ENCODE measurements around the gene KCNS3. TPM values are rescaled to one million over a fixed set of nuclear protein-coding genes. Genes with fewer than 3 reads are reported as not detected.

KCNS3 gene
- total and polyA plus RNA-seq, 12 donors: 0.50 to 4.3 (median 1.8) TPM

GRCh38 chr2:17899871-17900270 is 21.4 kb downstream of the KCNS3 start:
- intact Hi-C loops (cut with DNase I): no loop called here
- Histone ChIP-seq H3K27ac (no peak overlapping the region), H3K9me3 (replicated peaks in 1 of 3) (no peaks in the 10 kb centered on the region), H3K36me3 (replicated peaks in 1 of 2) (no peaks in the 10 kb centered on the region), H3K4me3 (no peak overlapping the region), H3K4me1 (replicated peaks in 1 of 2) (no peaks in the 10 kb centered on the region), H3K27me3 (no peaks in the 10 kb centered on the region)
- TF ChIP-seq CTCF (IDR thresholded peaks at IDR 0.05) (no peak), POLR2A (IDR thresholded peaks at IDR 0.05) (no peak)
- no peak for DNase-seq
- WGBS, 4 donors: 82 to 91% (median 84%) methylated on average over 4 of the region's 4 CpGs

- Histone ChIP-seq H3K27me3 (no peaks in the 10 kb centered on the region), H3K9me3 (replicated peaks in 1 of 3) (no peaks in the 10 kb centered on the region), H3K36me3 (replicated peaks in 1 of 2) (no peaks in the 10 kb centered on the region), H3K27ac (no peak overlapping the region), H3K4me3 (no peak overlapping the region), H3K4me1 (replicated peaks in 1 of 2) (no peaks in the 10 kb centered on the region)
- DNase-seq: no peak
- WGBS, 4 donors: 38 to 58% (median 56%) methylated on average over 5 of the region's 5 CpGs
- intact Hi-C loops (cut with DNase I): no loop called here
- TF ChIP-seq CTCF (IDR thresholded peaks at IDR 0.05) (no peak), POLR2A (IDR thresholded peaks at IDR 0.05) (no peak)
Measured at GRCh38 chr2:17901246-17901645, 22.8 kb downstream of the KCNS3 start.

GRCh38 chr2:17910980-17911379 is 32.5 kb downstream of the KCNS3 start:
- Histone ChIP-seq H3K27me3 (no peaks in the 10 kb centered on the region), H3K4me1 (replicated peaks in 1 of 2) (peaks cover 0 to 5% of the 10 kb centered on the region in 2 donors), H3K9me3 (replicated peaks in 1 of 3) (no peaks in the 10 kb centered on the region), H3K27ac (no peak overlapping the region), H3K4me3 (no peak overlapping the region), H3K36me3 (replicated peaks in 1 of 2) (no peaks in the 10 kb centered on the region)
- no peak for DNase-seq
- TF ChIP-seq POLR2A (IDR thresholded peaks at IDR 0.05) (no peak), CTCF (IDR thresholded peaks at IDR 0.05) (no peak)
- intact Hi-C loops (cut with DNase I): no loop called here
- WGBS, 4 donors: 72 to 77% (median 74%) methylated on average over 5 of the region's 5 CpGs

GRCh38 chr2:17911491-17912260 is 33.2 kb downstream of the KCNS3 start:
- Histone ChIP-seq H3K9me3 (replicated peaks in 1 of 3) (no peaks in the 10 kb centered on the region), H3K36me3 (replicated peaks in 1 of 2) (no peaks in the 10 kb centered on the region), H3K27ac (no peak overlapping the region), H3K4me3 (no peak overlapping the region), H3K4me1 (replicated peaks in 1 of 2) (peaks cover 0 to 6% of the 10 kb centered on the region in 2 donors), H3K27me3 (no peaks in the 10 kb centered on the region)
- intact Hi-C loops (cut with DNase I): no loop called here
- 47 to 58% (median 49%) methylated on average over 5 of the region's 5 CpGs for WGBS, 4 donors
- TF ChIP-seq POLR2A (IDR thresholded peaks at IDR 0.05) (no peak), CTCF (IDR thresholded peaks at IDR 0.05) (no peak)
- DNase-seq: no peak

All from adrenal gland (tissue), 12 donors.